ENCODE results near the gene SEMA6B.
"Not testable (repeated sequence)": the region's sequence is repeated elsewhere in the genome, so short reads cannot be mapped to it uniquely, and the experiment has no call there.

Gene SEMA6B

DNA sequence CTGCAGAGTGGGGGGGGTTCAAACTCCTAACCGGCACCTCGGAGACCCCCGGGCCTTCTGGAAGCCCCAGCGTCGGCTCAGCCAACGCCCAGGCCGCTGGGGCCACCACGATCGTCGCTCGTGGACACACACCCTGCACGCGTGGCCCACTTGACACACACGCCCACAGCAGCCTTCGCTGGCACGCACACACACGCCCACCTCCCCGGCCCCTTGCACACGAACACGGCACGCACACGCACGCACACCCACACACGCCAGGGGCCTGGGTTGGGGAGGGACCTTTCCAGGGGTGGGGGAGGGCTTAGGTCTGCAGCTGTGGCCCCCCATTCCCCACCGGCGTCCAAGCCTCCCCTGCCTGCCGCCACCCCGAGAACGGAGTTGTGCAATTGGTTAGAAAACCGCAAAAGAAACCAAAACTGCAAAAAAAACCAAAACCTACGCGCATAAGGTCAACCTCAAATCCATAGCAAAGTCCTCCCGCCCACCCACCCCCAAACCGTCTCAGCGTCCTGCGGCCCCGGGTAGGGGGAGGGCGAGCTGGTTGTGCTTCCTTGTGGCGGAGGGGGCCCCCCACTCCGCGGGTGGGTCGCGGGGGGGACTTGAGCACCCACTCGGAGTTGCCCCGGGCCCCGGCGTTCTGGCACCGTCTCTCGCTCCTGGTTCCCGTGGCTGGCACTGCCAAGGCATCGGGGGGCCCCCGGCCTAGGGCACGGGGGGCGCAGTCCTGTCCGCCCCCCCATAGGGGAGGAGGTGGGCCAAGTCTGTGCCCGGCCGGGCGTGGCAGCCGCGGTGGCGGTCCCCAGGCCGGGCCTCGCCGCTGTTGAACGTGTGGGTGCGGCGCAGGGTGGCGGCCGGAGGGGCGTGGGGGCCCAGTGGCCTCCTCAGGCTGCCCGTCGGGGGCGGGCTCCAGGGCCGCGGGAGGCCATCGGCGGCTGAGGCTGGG is 16.3 kb downstream of the SEMA6B start:
- Histone ChIP-seq H3K36me3 (peaks cover 27% of the 10 kb centered on the region), H3K9me3 (ENCODE audit: severe bottlenecking) (peaks cover 13% of the 10 kb centered on the region), H3K27ac (no peak overlapping the region), H3K4me3 (ENCODE audit: low read depth, low read length) (no peak overlapping the region), H3K27me3 (ENCODE audit: insufficient read depth, low read depth, severe bottlenecking) (no peaks in the 10 kb centered on the region)
- TF ChIP-seq, protein P1, sequence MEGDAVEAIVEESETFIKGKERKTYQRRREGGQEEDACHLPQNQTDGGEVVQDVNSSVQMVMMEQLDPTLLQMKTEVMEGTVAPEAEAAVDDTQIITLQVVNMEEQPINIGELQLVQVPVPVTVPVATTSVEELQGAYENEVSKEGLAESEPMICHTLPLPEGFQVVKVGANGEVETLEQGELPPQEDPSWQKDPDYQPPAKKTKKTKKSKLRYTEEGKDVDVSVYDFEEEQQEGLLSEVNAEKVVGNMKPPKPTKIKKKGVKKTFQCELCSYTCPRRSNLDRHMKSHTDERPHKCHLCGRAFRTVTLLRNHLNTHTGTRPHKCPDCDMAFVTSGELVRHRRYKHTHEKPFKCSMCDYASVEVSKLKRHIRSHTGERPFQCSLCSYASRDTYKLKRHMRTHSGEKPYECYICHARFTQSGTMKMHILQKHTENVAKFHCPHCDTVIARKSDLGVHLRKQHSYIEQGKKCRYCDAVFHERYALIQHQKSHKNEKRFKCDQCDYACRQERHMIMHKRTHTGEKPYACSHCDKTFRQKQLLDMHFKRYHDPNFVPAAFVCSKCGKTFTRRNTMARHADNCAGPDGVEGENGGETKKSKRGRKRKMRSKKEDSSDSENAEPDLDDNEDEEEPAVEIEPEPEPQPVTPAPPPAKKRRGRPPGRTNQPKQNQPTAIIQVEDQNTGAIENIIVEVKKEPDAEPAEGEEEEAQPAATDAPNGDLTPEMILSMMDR (IDR thresholded peaks at IDR 0.05; ENCODE audit: low read depth, low read length) = no peak
- no peak for DNase-seq

DNA sequence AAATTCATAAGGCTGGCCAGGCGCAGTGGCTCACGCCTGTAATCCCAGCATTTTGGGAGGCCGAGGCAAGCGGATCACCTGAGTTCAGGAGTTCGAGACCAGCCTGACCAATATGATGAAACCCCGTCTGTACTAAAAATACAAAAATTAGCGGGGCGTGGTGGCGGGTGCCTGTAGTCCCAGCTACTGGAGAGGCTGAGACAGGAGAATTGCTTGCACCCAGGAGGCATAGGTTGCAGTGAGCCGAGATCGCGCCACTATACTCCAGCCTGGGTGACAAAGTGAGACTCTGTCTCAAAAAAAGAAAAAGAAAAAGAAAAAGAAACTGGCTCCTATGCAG is 17.7 kb downstream of the SEMA6B start:
- H3K27ac ChIP-seq; DNase-seq; H3K4me3 ChIP-seq (ENCODE audit: low read depth, low read length); H3K27me3 ChIP-seq (ENCODE audit: insufficient read depth, low read depth, severe bottlenecking): not testable (repeated sequence)
- Histone ChIP-seq H3K9me3 (ENCODE audit: severe bottlenecking) (peaks cover 13% of the 10 kb centered on the region), H3K36me3 (peaks cover 16% of the 10 kb centered on the region)

DNA sequence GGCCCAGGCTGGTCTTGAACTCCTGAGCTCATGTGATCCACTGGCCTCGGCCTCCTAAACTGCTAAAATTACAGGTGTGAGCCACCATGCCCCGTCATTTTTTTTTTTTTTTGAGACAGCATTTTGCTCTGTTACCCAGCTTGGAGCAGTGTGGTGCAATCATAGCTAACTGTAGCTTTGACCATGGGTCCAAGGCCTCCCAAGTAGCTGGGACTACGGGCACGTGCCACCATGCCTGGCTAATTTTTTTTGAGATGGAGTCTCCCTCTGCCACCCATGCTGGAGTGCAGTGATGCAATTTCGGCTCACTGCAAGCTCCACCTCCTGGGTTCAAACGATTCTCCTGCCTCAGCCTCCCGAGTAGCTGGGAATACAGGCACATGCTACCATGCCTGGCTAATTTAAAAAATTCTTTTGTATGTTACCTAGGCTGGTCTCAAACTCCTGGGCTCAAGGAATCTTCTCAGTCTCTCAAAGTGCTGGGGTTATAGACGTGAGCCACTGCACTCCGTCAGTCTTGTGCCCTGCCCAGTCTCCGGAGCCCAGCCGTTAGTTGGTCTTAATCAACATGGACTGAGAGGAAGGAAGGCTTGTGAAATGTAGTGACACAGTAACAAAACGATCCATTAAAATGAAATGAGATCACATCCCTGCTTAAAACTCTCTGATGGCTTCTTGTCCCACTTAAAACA is 18.2 kb downstream of the SEMA6B start:
- Histone ChIP-seq H3K36me3 (peaks cover 12% of the 10 kb centered on the region), H3K27me3 (ENCODE audit: insufficient read depth, low read depth, severe bottlenecking) (no peaks in the 10 kb centered on the region), H3K27ac (no peak overlapping the region), H3K9me3 (ENCODE audit: severe bottlenecking) (peaks cover 13% of the 10 kb centered on the region), H3K4me3 (ENCODE audit: low read depth, low read length) (no peak overlapping the region)
- TF ChIP-seq, protein P1 (IDR thresholded peaks at IDR 0.05; ENCODE audit: low read depth, low read length) = no peak
- DNase-seq = no peak

DNA sequence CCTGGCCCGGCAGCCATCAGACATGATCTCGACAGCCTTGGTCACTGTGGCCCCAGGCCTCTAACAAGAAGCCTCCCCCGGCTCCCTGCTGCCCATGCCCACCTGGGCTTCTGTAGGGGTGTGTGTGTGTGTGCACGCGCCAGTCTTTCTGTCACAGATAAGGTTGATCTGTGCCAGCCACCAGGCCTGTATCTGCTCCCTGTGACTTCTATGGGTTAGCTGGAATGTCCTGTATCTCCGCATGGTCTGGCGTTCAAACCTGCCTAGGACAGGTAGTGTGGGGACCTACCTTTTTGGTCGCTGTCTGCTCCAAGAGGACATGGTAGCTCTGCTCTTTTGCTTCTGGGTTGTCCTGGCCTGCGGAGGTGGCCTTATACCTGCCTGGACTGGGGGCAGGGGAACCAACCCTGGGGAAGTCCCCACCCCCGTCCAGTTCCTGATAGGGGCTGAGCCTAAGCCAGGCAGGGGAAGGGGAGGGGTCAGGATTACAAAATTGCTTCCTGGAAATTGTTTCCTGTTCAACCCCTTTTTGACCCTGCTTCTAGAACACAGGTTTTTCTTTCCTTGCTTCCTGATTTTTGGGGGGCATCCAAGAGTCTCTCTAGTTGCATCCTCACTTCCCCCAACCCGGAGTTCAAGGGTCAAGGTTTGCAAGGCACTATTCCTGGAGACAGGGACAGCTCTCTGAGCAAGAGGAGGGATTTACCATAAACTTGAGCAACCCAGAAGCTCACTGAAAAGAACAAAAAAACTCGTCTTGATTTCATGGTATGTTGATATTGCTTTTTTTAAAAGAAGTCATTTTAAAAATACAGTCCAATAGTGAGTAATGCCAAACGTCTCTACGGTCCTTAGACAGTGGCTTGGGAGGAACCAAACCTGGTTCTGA is 19.5 kb downstream of the SEMA6B start, which contains the start of gene LRG1:
Gene LRG1, minus strand, starts transcription at position 344 of the 889 bp plus-strand sequence. Its CDS starts 23 bp downstream, at position 321.
- Histone ChIP-seq H3K4me3 (ENCODE audit: low read depth, low read length) (no peak within 1 kb of the TSS), H3K36me3 (peaks cover 4% of the 10 kb centered on the region; the same call in 1 of the 2 replicates), H3K27ac (no peak within 1 kb of the TSS), H3K27me3 (ENCODE audit: insufficient read depth, low read depth, severe bottlenecking) (no peaks in the 10 kb centered on the region), H3K9me3 (ENCODE audit: severe bottlenecking) (peaks cover 13% of the 10 kb centered on the region)
- TF ChIP-seq, protein P1 (IDR thresholded peaks at IDR 0.05; ENCODE audit: low read depth, low read length) = no peak
- DNase-seq = no peak

DNA sequence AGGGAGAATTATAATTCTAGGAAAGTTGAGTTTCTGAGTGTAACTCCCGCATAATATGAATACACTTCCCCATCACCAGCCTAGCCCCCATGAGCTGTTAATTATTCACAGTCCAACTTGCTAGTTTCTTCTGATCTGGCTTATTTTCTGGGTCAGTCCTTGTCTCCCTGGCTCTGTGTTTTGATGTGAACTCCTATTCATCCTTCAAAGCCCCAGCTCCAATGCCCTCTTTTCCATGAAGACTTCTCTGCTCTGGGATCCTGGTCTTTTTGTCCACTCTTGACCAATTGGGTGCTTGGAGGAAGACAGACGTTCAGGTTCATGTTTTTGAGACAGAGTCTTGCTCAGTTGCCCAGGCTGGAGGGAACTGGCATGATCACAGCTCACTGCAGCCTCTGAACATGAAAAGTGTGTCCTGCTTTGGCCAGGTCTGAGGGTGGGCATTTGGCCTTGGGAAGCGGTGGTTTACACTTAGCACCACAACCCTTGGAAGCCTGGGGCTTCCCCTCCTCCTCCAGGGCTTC is 20.3 kb downstream of the SEMA6B start:
- no peaks in the 10 kb centered on the region for H3K36me3 ChIP-seq
- TF ChIP-seq, protein P1 (IDR thresholded peaks at IDR 0.05; ENCODE audit: low read depth, low read length) = no peak
- H3K9me3 ChIP-seq (ENCODE audit: severe bottlenecking) = peaks cover 13% of the 10 kb centered on the region
- no peak overlapping the region for H3K27ac ChIP-seq
- H3K4me3 ChIP-seq (ENCODE audit: low read depth, low read length) = no peak overlapping the region
- no peaks in the 10 kb centered on the region for H3K27me3 ChIP-seq (ENCODE audit: insufficient read depth, low read depth, severe bottlenecking)
- no peak for DNase-seq
